GM12878 (cell line): Measurements from ENCODE around the gene SNAP47.

Source experiments
- ASH2L ChIP-seq: fragments of 300-600, 200-600 bp; sonication (generic); IDR thresholded peaks from 2 replicates; pipeline ENCODE4 v1.6.1; 2017; ENCODE audit warnings: low read depth, mild to moderate bottlenecking, borderline replicate concordance
- ATF2 ChIP-seq: IDR thresholded peaks from 2 replicates; pipeline ENCODE4 v1.6.1; 2012; ENCODE audit warnings: low read length, inconsistent platforms
- ATF3 ChIP-seq: IDR thresholded peaks from 2 replicates; pipeline ENCODE4 v1.6.1; 2011; ENCODE audit warnings: low read depth, mild to moderate bottlenecking, low read length, moderate library complexity, borderline replicate concordance; ENCODE audit errors: extremely low read depth
- CTCF ChIP-seq, 3 experiments: IDR thresholded peaks in 2 of 3; conservative IDR thresholded peaks in 1 of 3; 2 replicates each; pipeline ENCODE4 v1.5.1; 2011; ENCODE audit warnings: low read depth in 3 of 3, low read length in 3 of 3, mild to moderate bottlenecking in 3 of 3, control low read depth in 2 of 3, moderate library complexity in 2 of 3, inconsistent platforms in 1 of 3, mixed read lengths in 1 of 3; ENCODE audit not compliant: control insufficient read depth in 2 of 3, insufficient read depth in 1 of 3; ENCODE audit errors: extremely low read depth in 1 of 3
- EZH2 ChIP-seq: IDR thresholded peaks from 2 replicates; pipeline ENCODE4 v1.6.1; 2012; ENCODE audit warnings: low read depth, mild to moderate bottlenecking, control low read depth, inconsistent platforms, low read length, borderline replicate concordance; ENCODE audit not compliant: control insufficient read depth
- NFYB ChIP-seq: IDR thresholded peaks from 2 replicates; pipeline ENCODE4 v1.6.1; 2011; ENCODE audit warnings: low read depth, mild to moderate bottlenecking, low read length, improper control_type of control experiment, moderate library complexity; ENCODE audit not compliant: insufficient read depth
- NR2C2 ChIP-seq: IDR thresholded peaks from 2 replicates; pipeline ENCODE4 v1.6.1; 2011; ENCODE audit warnings: borderline replicate concordance, low read depth; ENCODE audit not compliant: control insufficient read depth, insufficient read length
- PBX3 ChIP-seq: IDR thresholded peaks from 2 replicates; pipeline ENCODE4 v1.6.1; 2011; ENCODE audit warnings: mild to moderate bottlenecking, low read depth, low read length, moderate library complexity; ENCODE audit not compliant: insufficient replicate concordance
- POLR2AphosphoS5 ChIP-seq: IDR thresholded peaks from 2 replicates; pipeline ENCODE4 v1.6.1; 2011; ENCODE audit warnings: mild to moderate bottlenecking, low read length, inconsistent platforms
- ZSCAN29 ChIP-seq: fragments of 450-650 bp; IDR thresholded peaks from 2 replicates; pipeline ENCODE4 v1.6.1; 2017; ENCODE audit warnings: mild to moderate bottlenecking, moderate library complexity

GRCh38 chr1:227798078-227798802 lies 63.0 kb downstream of the SNAP47 start:
- TF ChIP-seq CTCF (IDR thresholded peaks at IDR 0.05 in 2 of 3, conservative IDR thresholded peaks at IDR 0.05 in 1 of 3; ENCODE audit: control insufficient read depth in 2 of 3, extremely low read depth in 1 of 3, insufficient read depth in 1 of 3, low read depth in 3 of 3, low read length in 3 of 3) (no peak), PBX3 (no peak), NR2C2 (no peak), ZSCAN29 (no peak), ATF2 (no peak), NFYB (no peak), EZH2 (no peak), ATF3 (no peak), ASH2L (no peak), POLR2AphosphoS5 (no peak)
